Peyer's patch (tissue), 4 donors: ENCODE results near the gene ZNF738. TPM values are rescaled to one million over a fixed set of nuclear protein-coding genes. Genes with fewer than 3 reads are reported as not detected.
A peak's percentile ranks its signal among the peaks of the same experiment; 100 is the strongest.
"Not testable (repeated sequence)": the region's sequence is repeated elsewhere in the genome, so short reads cannot be mapped to it uniquely, and the experiment has no call there.

ENCODE experiments used
- DNase-seq, 3 donors: peaks; one replicate each; pipeline ENCODE4 v3.0.0-alpha.2; 2017 to 2019
- H3K27ac ChIP-seq, 4 donors: fragments of 200-600 bp; sonication (generic); one replicate each; pipeline ENCODE4 v1.5.1; 2016 to 2019
- H3K27me3 ChIP-seq, 2 donors: fragments of 200-600 bp; sonication (generic); one replicate each; pipeline ENCODE4 v1.5.1; 2019
- H3K36me3 ChIP-seq, 3 donors: fragments of 200-600 bp; sonication (generic); one replicate each; pipeline ENCODE4 v1.5.1; 2016 to 2019
- H3K4me1 ChIP-seq, 4 donors: fragments of 200-600 bp; sonication (generic); one replicate each; pipeline ENCODE4 v1.5.1; 2016 to 2019
- H3K4me3 ChIP-seq, 4 donors: fragments of 200-600 bp; sonication (generic); 1 replicate in 3 of 4; 2 replicates in 1 of 4; pipeline ENCODE4 v1.5.1; 2016 to 2019; ENCODE audit warnings: mild to moderate bottlenecking in 1 of 4
- H3K9me3 ChIP-seq, 4 donors: fragments of 200-600 bp; sonication (generic); one replicate each; pipeline ENCODE4 v1.5.1; 2016 to 2019; ENCODE audit warnings: mild to moderate bottlenecking in 1 of 4
- CTCF ChIP-seq, 6 experiments: fragments of 450-650 bp in 4 of 6; fragments of 200-600 bp in 2 of 6; sonication (generic) in 1 of 6; IDR thresholded peaks; one replicate each; pipeline ENCODE4 v1.5.1; 2017 to 2019; ENCODE audit warnings: antibody characterized with exemption in 6 of 6, mild to moderate bottlenecking in 3 of 6, moderate library complexity in 1 of 6
- POLR2A ChIP-seq, 2 donors: fragments of 450-650 bp; IDR thresholded peaks; one replicate each; pipeline ENCODE4 v1.5.1; 2017; ENCODE audit warnings: antibody characterized with exemption in 2 of 2, mild to moderate bottlenecking in 2 of 2, moderate library complexity in 2 of 2
- total RNA-seq, 4 donors: library from RNA; depleted of rRNA; stranded (reverse); fragments of >200 nt; gene quantifications; one replicate each; pipeline ENCODE4 v1.1.0, GENCODE V29; 2016

Gene ZNF738
- 10 to 100 TPM in 2 of 4 donors, 1 to 10 TPM in 2; 1.8 to 18.2 (median 7.5) TPM for total RNA-seq

GRCh38 chr19:21358768-21359451 is at the start of gene ZNF738:
Gene ZNF738 (plus strand): TSS chr19:21359000. CDS start chr19:21359141, 141 bp downstream.
- Histone ChIP-seq H3K36me3 (peaks cover 0 to 10% (median 0%) of the 10 kb centered on the region in 3 donors), H3K9me3 (no peaks in the 10 kb centered on the region), H3K27me3 (no peaks in the 10 kb centered on the region), H3K4me3 (peak within 1 kb of the TSS; percentile 60 to 85 (median 74)), H3K4me1 (no peaks in the 10 kb centered on the region), H3K27ac (peak within 1 kb of the TSS; percentile 67 to 86 (median 80))
- TF ChIP-seq CTCF (IDR thresholded peaks at IDR 0.05) (no peak), POLR2A (IDR thresholded peaks at IDR 0.05) (peak in 1 of 2 donors; percentile 26)
- peak; percentile 88 to 96 (median 88) for DNase-seq

DNA sequence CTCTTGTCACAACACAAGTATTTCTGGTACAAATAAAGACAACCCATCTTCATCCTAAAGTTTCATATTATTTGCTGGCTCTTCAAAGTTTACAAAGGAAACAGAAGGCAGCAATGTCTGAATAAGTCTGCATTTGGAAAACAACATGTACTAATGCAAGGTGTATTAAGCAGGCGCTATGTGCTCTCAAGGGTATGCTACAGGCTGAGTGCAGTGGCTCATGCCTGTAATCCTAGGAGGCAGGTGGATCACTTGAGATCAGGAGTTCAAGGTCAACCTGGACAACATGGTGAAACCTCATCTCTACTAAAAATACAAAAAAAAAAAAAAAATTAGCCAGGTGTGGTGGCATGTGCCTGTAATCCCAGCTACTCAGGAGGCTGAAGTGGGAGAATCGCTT is 46.0 kb upstream of the ZNF738 start:
- H3K4me1 ChIP-seq, DNase-seq, H3K27me3 ChIP-seq, H3K9me3 ChIP-seq, H3K27ac ChIP-seq, H3K4me3 ChIP-seq: not testable (repeated sequence)
- peaks cover 0 to 30% (median 0%) of the 10 kb centered on the region in 3 donors for H3K36me3 ChIP-seq

GRCh38 chr19:21314676-21315075 is 44.1 kb upstream of the ZNF738 start:
- no peak overlapping the region for H3K27ac ChIP-seq
- peaks cover 0 to 4% (median 0%) of the 10 kb centered on the region in 4 donors for H3K4me1 ChIP-seq
- TF ChIP-seq CTCF (IDR thresholded peaks at IDR 0.05): no peak
- TF ChIP-seq POLR2A (IDR thresholded peaks at IDR 0.05): no peak
- no peaks in the 10 kb centered on the region for H3K27me3 ChIP-seq
- DNase-seq: no peak
- H3K9me3 ChIP-seq: peaks cover 0 to 4% (median 0%) of the 10 kb centered on the region in 4 donors
- no peak overlapping the region for H3K4me3 ChIP-seq
- peaks cover 0 to 12% (median 0%) of the 10 kb centered on the region in 3 donors for H3K36me3 ChIP-seq

GRCh38 chr19:21317821-21318220 is 41.0 kb upstream of the ZNF738 start:
- Histone ChIP-seq H3K27me3 (no peaks in the 10 kb centered on the region), H3K9me3 (peaks cover 0 to 4% (median 0%) of the 10 kb centered on the region in 4 donors), H3K36me3 (no peaks in the 10 kb centered on the region), H3K4me1 (peaks cover 0 to 4% (median 0%) of the 10 kb centered on the region in 4 donors), H3K4me3 (no peak overlapping the region), H3K27ac (no peak overlapping the region)
- TF ChIP-seq POLR2A (IDR thresholded peaks at IDR 0.05): no peak
- no peak for TF ChIP-seq CTCF (IDR thresholded peaks at IDR 0.05)
- no peak for DNase-seq

DNA sequence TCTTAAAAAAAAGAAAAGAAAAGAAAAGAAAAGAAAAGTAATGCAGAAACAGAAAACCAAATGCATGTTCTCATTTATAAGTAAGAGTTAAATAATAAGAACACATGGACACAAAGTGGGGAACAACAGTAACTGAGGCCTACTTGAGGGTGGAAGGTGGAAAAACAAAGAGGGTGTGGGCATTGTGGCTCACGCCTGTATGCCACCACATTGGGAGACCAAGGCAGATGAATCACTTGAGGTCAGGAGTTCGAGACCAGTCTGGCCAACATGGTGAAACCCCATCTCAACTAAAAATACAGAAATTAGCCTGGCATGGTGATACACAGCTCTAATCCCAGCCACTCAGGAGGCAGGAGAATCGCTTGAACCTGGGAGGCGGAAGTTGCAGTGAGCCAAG is 37.7 kb upstream of the ZNF738 start:
- H3K9me3 ChIP-seq: peaks cover 0 to 5% (median 0%) of the 10 kb centered on the region in 4 donors
- H3K4me1 ChIP-seq: no peaks in the 10 kb centered on the region
- no peak for DNase-seq
- H3K4me3 ChIP-seq: no peak overlapping the region
- H3K36me3 ChIP-seq: peaks cover 0 to 4% (median 0%) of the 10 kb centered on the region in 3 donors
- TF ChIP-seq POLR2A (IDR thresholded peaks at IDR 0.05): no peak
- no peak for TF ChIP-seq CTCF (IDR thresholded peaks at IDR 0.05)
- H3K27me3 ChIP-seq: no peaks in the 10 kb centered on the region
- no peak overlapping the region for H3K27ac ChIP-seq

DNA sequence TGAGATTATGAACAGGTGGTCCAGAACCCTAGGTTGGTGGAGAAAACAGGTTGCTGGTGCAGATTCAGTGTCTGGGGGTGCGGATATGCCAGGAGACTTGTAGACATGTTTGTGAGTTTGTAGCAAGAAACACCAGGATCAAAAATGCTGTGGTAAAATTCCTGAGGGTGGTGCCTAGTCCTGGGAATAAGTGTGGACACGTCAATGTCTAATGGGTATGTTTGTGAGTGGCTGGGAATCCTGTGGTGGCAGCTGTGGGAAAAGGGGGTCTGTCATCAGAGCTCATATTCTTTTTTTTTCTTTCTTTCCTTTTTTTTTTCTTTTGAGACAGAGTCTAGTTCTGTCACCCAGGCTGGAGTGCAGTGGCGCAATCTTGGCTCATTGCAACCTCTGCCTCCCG is 36.8 kb upstream of the ZNF738 start:
- Histone ChIP-seq H3K36me3 (peaks cover 0 to 12% (median 0%) of the 10 kb centered on the region in 3 donors), H3K9me3 (peaks cover 0 to 10% (median 0%) of the 10 kb centered on the region in 4 donors), H3K4me1 (peaks cover 0 to under 1% (median 0%) of the 10 kb centered on the region in 4 donors), H3K27ac (no peak overlapping the region), H3K4me3 (no peak overlapping the region), H3K27me3 (no peaks in the 10 kb centered on the region)
- DNase-seq: no peak
- no peak for TF ChIP-seq CTCF (IDR thresholded peaks at IDR 0.05)
- TF ChIP-seq POLR2A (IDR thresholded peaks at IDR 0.05): no peak
